ENCODE results near the gene LAG3. TPM values are rescaled to one million over a fixed set of nuclear protein-coding genes. Genes with fewer than 3 reads are reported as not detected.

LAG3 gene
- total RNA-seq, 1 experiment from 2014 or later, result 3.3 TPM

GRCh38 chr12:6796576-6796975, 24.3 kb downstream of the LAG3 start:
- Histone ChIP-seq H3K9me3 (ENCODE audit: control insufficient read depth in 1 of 2, insufficient read depth in 1 of 2, low read depth in 1 of 2, low read length in 2 of 2) (no peaks in the 10 kb centered on the region), H3K4me2 (ENCODE audit: low read length) (no peak overlapping the region), H3K9me2 (ENCODE audit: insufficient read depth) (no peaks in the 10 kb centered on the region), H3K9ac (ENCODE audit: low read length) (no peak overlapping the region), H3K27me3 (ENCODE audit: insufficient read depth, low read length) (no peaks in the 10 kb centered on the region), H3K36me3 (ENCODE audit: control insufficient read depth in 1 of 2, insufficient read depth in 2 of 2, low read length in 2 of 2) (no peaks in the 10 kb centered on the region), H3K27ac (ENCODE audit: low read depth, low read length) (no peak overlapping the region), H3K4me3 (replicated peaks in 1 of 2; ENCODE audit: low read depth in 1 of 2, low read length in 2 of 2) (no peak overlapping the region), H2AFZ (ENCODE audit: low read depth, low read length, poor library complexity, severe bottlenecking) (no peak overlapping the region), H3K4me1 (ENCODE audit: control insufficient read depth in 1 of 2, insufficient read depth in 2 of 2, low read length in 2 of 2) (no peaks in the 10 kb centered on the region), H3K79me2 (ENCODE audit: insufficient read depth, low read length) (no peaks in the 10 kb centered on the region), H4K20me1 (ENCODE audit: insufficient read depth) (no peaks in the 10 kb centered on the region)
- intact Hi-C loops (cut with micrococcal nuclease), result no loop called here
- TF ChIP-seq TCF7L2 (IDR thresholded peaks at IDR 0.05; ENCODE audit: borderline replicate concordance, extremely low read depth, insufficient read depth, insufficient read length), result no peak
- no peak for TF ChIP-seq YY1 (IDR thresholded peaks at IDR 0.05; ENCODE audit: extremely low read depth, insufficient replicate concordance, low read depth, low read length)
- no peak for TF ChIP-seq SIN3A (IDR thresholded peaks at IDR 0.05; ENCODE audit: low read depth)
- ChIA-PET CTCF (no interaction called here), POLR2A (interaction anchor here (0.8 kb wide), 1 partner anchor 30 kb away, joined by 3 read pairs; no protein-coding TSS in a partner anchor), RAD21 (ENCODE audit: low non-redundant PET in 1 of 2, low total read pairs in 2 of 2, uncharacterized antibody in 2 of 2, unreplicated experiment in 2 of 2) (no interaction called here)
- no TSS peak for BruUV-seq (replicated peaks)
- no peak for ATAC-seq
- no peak for DNase-seq (ENCODE audit: low read depth, low spot score)

GRCh38 chr12:6799147-6799546, 26.8 kb downstream of the LAG3 start:
- Histone ChIP-seq H4K20me1 (ENCODE audit: insufficient read depth) (no peaks in the 10 kb centered on the region), H3K9me3 (ENCODE audit: control insufficient read depth in 1 of 2, insufficient read depth in 1 of 2, low read depth in 1 of 2, low read length in 2 of 2) (no peaks in the 10 kb centered on the region), H3K4me2 (ENCODE audit: low read length) (no peak overlapping the region), H3K36me3 (ENCODE audit: control insufficient read depth in 1 of 2, insufficient read depth in 2 of 2, low read length in 2 of 2) (no peaks in the 10 kb centered on the region), H3K9me2 (ENCODE audit: insufficient read depth) (no peaks in the 10 kb centered on the region), H3K9ac (ENCODE audit: low read length) (no peak overlapping the region), H2AFZ (ENCODE audit: low read depth, low read length, poor library complexity, severe bottlenecking) (no peak overlapping the region), H3K27me3 (ENCODE audit: insufficient read depth, low read length) (no peaks in the 10 kb centered on the region), H3K79me2 (ENCODE audit: insufficient read depth, low read length) (no peaks in the 10 kb centered on the region), H3K27ac (ENCODE audit: low read depth, low read length) (no peak overlapping the region), H3K4me1 (ENCODE audit: control insufficient read depth in 1 of 2, insufficient read depth in 2 of 2, low read length in 2 of 2) (no peaks in the 10 kb centered on the region), H3K4me3 (replicated peaks in 1 of 2; ENCODE audit: low read depth in 1 of 2, low read length in 2 of 2) (no peak overlapping the region)
- RAD21 ChIA-PET (ENCODE audit: low non-redundant PET in 1 of 2, low total read pairs in 2 of 2, uncharacterized antibody in 2 of 2, unreplicated experiment in 2 of 2), result no interaction called here
- no peak for DNase-seq (ENCODE audit: low read depth, low spot score)
- no TSS peak for BruUV-seq (replicated peaks)
- CTCF ChIA-PET, result no interaction called here
- intact Hi-C loops (cut with micrococcal nuclease), result no loop called here
- TF ChIP-seq SIN3A (IDR thresholded peaks at IDR 0.05; ENCODE audit: low read depth) (no peak), POLR2AphosphoS5 (IDR thresholded peaks at IDR 0.05; ENCODE audit: low read depth, low read length) (no peak), POLR2A (IDR thresholded peaks at IDR 0.05; ENCODE audit: borderline replicate concordance, extremely low read depth, insufficient read depth, insufficient read length) (no peak), ELF1 (IDR thresholded peaks at IDR 0.05; ENCODE audit: borderline replicate concordance, low read depth) (no peak), CBX3 (IDR thresholded peaks at IDR 0.05; ENCODE audit: low read depth) (no peak), SRF (IDR thresholded peaks at IDR 0.05; ENCODE audit: low read depth) (no peak), ZBTB33 (IDR thresholded peaks at IDR 0.05; ENCODE audit: extremely low read depth, insufficient replicate concordance, low read length) (no peak), JUND (IDR thresholded peaks at IDR 0.05) (no peak), ZFX (IDR thresholded peaks at IDR 0.05) (no peak), ATF3 (IDR thresholded peaks at IDR 0.05) (no peak)
- POLR2A ChIA-PET, result no interaction called here
- no peak for ATAC-seq

All from HCT116 (cell line).